GM12892 (cell line): ENCODE results near the gene COL5A1.

Experiments
- DNase-seq: peaks from one replicate; pipeline ENCODE4 v3.0.0; 2011; ENCODE audit not compliant: insufficient read length
- FAIRE-seq: peaks from 2 replicates; lab custom pipeline; 2011; peaks lifted over from hg19 to GRCh38; lab: Jason Lieb, UNC
- POLR2A ChIP-seq: IDR thresholded peaks from 2 replicates; pipeline ENCODE4 v1.6.1; 2011; ENCODE audit warnings: low read depth, low read length, control low read depth
- POLR2AphosphoS5 ChIP-seq: IDR thresholded peaks from 2 replicates; pipeline ENCODE4 v1.6.1; 2011; ENCODE audit warnings: low read depth, low read length, control low read depth
- TAF1 ChIP-seq: IDR thresholded peaks from 2 replicates; pipeline ENCODE4 v1.6.1; 2011; ENCODE audit warnings: low read depth, mild to moderate bottlenecking, control low read depth, low read length, borderline replicate concordance

Gene COL5A1

DNA sequence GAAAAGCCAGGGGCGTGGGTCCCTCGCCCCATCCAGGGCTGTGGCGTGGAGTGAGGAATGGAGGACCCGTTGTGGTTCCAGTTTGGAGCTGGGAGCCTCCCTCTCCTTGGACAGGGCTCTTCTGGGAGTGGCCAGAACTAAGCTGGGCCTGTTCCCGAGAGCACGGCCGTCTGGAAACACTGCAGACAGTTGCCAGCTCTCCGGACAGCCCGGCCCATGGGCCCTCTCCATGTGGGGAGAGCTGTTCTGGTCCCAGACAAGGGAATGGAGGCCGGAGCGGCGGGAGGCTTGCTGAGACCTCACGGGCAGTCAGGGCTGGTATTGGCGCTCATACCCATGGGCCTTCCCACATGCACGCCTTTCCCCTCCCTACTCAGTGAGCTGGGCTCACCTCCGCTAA, 193.8 kb downstream of the COL5A1 start:
- FAIRE-seq, result no peak

DNA sequence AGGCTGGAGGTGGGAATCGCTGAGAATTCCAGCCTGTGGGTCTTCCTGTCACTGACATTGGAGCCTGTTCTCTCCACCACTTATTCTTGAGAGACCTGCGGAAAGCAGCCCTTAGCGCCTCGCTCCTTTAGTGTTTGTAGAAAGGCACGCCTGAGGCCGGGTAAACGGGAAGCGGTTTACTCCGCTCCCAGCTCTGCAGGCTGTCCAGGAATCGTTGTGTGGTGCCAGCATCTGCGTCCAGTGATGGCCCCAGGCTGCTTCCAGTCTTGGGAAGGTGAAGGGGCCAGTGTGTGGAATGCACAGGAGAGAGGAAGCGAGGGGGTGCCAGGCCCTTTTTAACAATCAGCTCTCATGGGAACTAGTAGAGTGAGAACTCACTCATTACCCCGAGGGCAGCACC, 194.4 kb downstream of the COL5A1 start:
- DNase-seq (no peak), FAIRE-seq (no peak)
- no peak for TF ChIP-seq POLR2AphosphoS5
- TF ChIP-seq TAF1, result no peak
- TF ChIP-seq POLR2A, result no peak

More for the DNA sequence above, 193.8 kb downstream of the COL5A1 start:
- DNase-seq, result no peak
- TF ChIP-seq POLR2AphosphoS5, result no peak
- TF ChIP-seq POLR2A, result no peak
- TF ChIP-seq TAF1, result no peak

DNA sequence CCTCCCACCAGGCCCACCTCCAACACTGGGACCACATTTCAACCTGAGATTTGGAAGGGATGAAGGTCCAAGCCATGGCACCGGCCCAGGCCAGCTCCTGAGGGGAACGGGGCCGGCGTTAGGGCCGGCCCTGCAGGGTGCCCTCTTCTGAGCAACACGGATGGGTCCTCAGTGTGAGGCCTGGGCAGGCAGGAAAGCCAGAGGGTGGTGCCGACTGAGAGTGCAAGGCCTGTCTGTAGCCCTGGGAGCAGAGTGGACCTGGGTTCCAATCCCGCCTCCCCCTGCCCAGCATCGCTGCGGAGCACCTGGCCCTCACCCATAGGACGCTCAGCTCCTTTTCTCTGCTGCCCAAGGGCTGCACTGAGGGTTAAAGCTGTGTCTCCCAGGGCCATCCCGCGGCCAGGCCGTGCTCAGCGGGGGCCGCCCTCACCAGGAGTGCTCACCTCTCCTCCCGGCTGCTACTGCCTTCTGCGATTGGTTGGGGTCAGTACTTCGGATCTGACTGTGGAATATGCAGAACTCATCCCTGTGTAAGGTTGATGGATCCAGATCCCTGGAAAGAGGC, 194.9 kb downstream of the COL5A1 start:
- FAIRE-seq (no peak), DNase-seq (no peak)

GRCh38 chr9:134837529-134837928, 195.9 kb downstream of the COL5A1 start:
- TF ChIP-seq POLR2A (no peak), POLR2AphosphoS5 (no peak), TAF1 (no peak)
- DNase-seq, result no peak
- FAIRE-seq, result no peak

More for the DNA sequence above, 194.9 kb downstream of the COL5A1 start:
- no peak for TF ChIP-seq TAF1
- TF ChIP-seq POLR2AphosphoS5, result no peak
- no peak for TF ChIP-seq POLR2A

DNA sequence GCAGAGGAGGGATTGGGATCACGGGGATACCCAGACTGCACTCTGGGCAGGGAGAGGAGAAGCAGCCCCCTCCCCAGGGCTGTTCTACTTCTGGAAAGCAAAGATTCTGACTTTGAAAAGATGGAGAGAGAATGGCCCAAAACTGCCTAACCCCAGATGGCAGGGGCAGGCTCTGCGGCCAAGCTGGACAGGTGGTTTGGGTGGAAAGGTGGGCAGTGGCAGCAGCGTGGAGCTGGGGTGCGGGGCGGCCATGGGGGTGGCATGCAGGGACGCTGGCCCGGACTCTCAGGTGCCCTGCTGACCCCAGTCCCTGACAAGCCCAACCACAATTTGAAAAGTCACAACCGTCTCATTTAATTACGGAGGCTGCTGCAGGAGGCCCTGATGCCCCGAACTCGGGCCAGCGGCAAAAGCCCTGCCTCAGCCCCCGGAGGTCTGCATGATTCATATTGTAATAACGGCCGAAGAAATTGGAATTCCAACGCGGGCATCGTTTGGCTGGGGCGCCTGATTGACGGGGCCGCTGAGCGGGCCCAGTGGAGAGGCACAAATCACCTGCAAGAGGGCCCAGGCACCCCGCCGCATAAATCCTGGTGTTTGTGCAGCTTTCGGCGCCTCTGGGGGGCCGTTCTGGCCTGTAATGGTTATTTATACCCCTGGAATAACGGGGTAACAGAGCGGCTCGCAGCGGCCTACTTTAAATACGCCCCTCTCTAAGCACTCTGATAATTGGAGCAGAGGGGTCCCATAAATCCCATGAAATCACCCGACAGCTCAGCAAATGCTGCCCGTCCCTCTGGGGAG, 197.2 kb downstream of the COL5A1 start:
- TF ChIP-seq POLR2AphosphoS5 (no peak), TAF1 (no peak), POLR2A (no peak)
- FAIRE-seq, result no peak
- no peak for DNase-seq

DNA sequence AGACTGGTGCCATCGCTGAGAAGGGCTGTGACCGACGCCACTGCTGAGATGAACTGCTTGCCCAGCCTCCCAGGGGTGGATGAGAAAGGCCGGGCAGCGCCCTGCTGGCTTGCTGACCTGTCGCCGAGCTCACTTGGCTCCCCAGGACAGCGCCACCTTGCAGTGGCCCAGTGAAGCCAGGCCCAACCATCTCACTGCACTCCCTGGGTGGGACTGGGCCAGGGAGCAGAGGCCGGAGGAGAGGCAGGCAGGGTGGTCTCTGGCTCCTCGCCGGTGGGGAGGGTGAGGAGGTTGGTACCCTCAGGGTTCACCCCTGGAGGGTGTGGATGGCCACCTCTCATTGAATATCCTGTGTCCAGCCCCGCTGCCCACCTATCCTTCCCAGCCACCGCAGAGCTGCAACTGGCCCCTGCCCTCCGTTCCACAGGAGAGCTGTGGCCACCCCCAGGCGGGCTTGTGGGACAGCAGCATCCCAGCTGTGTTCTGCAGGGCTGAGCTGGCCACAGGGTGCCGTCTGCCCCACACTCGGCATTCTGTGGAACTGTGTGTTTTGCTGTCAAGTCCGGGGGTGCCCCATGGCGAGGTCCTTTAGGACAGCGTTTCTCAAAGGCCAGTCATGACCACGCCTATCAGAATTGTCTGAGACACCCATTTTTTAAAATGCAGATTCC, 198.0 kb downstream of the COL5A1 start:
- DNase-seq (no peak), FAIRE-seq (no peak)
- TF ChIP-seq POLR2AphosphoS5 (no peak), TAF1 (no peak), POLR2A (no peak)

DNA sequence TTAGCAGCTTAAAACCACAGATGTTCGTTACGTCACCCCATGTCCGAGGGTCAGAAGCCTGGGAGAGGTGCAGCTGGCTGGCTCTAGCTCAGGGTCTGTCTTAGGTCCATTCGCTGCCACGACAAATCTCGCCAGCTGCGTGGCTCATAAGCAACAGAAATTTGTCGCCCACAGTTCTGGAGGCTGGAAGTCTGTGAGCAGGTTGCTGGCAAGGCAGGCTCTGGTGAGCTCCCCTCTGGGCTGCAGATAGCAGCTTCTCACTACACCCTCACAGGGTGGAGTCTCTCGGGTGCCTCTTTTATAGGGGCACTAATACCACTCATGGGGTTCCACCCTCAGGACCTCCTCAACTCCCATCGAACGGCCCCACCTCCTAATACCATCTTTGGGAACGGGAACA, 198.9 kb downstream of the COL5A1 start:
- no peak for FAIRE-seq
- TF ChIP-seq POLR2AphosphoS5 (no peak), POLR2A (no peak), TAF1 (no peak)
- DNase-seq, result no peak

GRCh38 chr9:134841180-134841904, 199.7 kb downstream of the COL5A1 start:
- no peak for DNase-seq
- TF ChIP-seq POLR2A (no peak), POLR2AphosphoS5 (no peak), TAF1 (no peak)
- FAIRE-seq, result no peak

GRCh38 chr9:134842321-134842720, 200.7 kb downstream of the COL5A1 start:
- DNase-seq (no peak), FAIRE-seq (no peak)
- TF ChIP-seq POLR2AphosphoS5, result no peak
- TF ChIP-seq TAF1, result no peak
- TF ChIP-seq POLR2A, result no peak

- no peak for TF ChIP-seq POLR2AphosphoS5
- no peak for TF ChIP-seq TAF1
- no peak for TF ChIP-seq POLR2A
- DNase-seq, result no peak
- no peak for FAIRE-seq
Measured at GRCh38 chr9:134843740-134844139, 202.1 kb downstream of the COL5A1 start.

DNA sequence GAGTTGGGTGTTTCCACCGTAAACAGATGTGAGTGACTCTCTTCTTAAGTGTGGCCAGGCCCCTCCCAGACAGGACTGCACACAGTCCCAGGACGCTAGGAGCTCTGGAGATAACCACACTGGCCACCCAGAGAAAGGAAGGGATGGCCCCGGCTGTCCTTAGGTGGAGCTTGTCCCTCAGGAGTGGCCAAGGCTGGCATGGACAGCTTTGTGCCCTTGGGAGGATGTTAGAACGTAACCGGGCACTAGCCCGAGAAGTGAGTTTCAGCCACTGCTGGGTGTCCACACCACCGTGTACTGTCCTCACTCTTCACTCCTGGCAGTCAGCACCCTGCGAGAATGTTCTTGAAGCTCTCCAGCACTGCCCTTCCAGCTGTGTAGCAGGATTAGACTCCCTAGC, 203.2 kb downstream of the COL5A1 start:
- TF ChIP-seq POLR2A, result no peak
- TF ChIP-seq POLR2AphosphoS5, result no peak
- no peak for TF ChIP-seq TAF1
- FAIRE-seq (no peak), DNase-seq (no peak)
